ENCODE measurements around the gene NCSTN.
A peak's percentile ranks its signal among the peaks of the same experiment; 100 is the strongest.

Gene NCSTN

DNA sequence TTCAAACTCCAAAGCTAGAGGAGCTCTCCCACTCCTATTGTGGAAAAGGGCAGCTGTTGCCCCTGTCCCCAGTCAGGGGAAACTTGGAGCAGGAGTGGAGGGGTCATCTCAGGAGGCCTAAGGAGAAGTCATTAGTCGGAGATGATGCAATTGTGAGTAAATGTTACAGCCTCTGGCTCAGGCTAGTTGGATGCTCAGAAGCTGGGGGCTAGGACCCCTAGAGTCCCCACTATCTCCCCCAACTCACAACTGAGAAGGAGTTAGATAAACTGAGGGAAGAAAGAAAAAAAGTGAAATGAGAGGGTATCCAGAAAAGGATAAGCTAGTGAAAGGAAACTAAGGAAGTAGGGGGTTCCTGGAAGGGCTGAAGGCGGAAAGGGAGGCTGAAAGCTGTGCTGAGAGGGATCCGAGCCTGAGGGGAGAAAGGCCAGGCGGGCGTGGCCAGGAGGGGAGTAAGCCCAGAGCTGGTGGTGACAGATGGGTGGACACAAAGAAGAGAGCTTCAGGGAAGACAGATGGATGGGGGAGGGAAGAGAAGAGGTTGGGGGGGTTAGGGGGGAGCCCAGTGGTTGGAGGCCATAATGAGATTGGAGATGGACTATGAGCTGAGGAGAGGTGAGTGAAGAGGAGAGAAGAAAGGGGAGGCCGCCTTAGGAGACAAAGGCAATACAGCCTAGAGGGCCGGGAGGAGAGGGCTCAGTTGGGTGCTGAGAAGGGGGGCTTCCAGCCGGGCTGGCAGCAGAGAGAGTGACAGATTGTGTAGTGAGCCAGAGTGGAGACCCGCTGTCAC is 19.2 kb downstream of the NCSTN start:
- H4K8ac ChIP-seq (ENCODE audit: low read depth, low read length), result no peak overlapping the region
- H2BK120ac ChIP-seq (ENCODE audit: insufficient read depth, low read length, poor library complexity), result no peak overlapping the region
- H3K79me1 ChIP-seq (ENCODE audit: low read length), result no peaks in the 10 kb centered on the region
- H3K9me3 ChIP-seq (ENCODE audit: insufficient read depth, low read depth, low read length), result no peaks in the 10 kb centered on the region
- H3K27me3 ChIP-seq (ENCODE audit: insufficient read depth, low read length), result no peaks in the 10 kb centered on the region
- no peak overlapping the region for H4K12ac ChIP-seq (ENCODE audit: low read depth, low read length)
- H2AFZ ChIP-seq (ENCODE audit: insufficient read depth, low read length, poor library complexity), result no peak overlapping the region
- no peak overlapping the region for H3K18ac ChIP-seq (ENCODE audit: low read length)
- H3K4me2 ChIP-seq (ENCODE audit: low read length), result no peak overlapping the region
- no peak overlapping the region for H3K23ac ChIP-seq (ENCODE audit: low read length)
- no peak overlapping the region for H3K4ac ChIP-seq (ENCODE audit: low read depth, low read length)
- peaks cover 6 to 7% of the 10 kb centered on the region in 2 experiments for H3K4me1 ChIP-seq (ENCODE audit: control insufficient read depth in 1 of 2, insufficient read depth in 2 of 2, low read length in 2 of 2)
- no peak overlapping the region for H3K14ac ChIP-seq (ENCODE audit: low read length)
- H3K4me3 ChIP-seq (ENCODE audit: low read depth, low read length), result no peak overlapping the region
- H3K27ac ChIP-seq (ENCODE audit: low read depth, low read length), result no peak overlapping the region
- peaks cover 13 to 27% of the 10 kb centered on the region in 2 experiments for H3K36me3 ChIP-seq (ENCODE audit: control insufficient read depth in 1 of 2, insufficient read depth in 2 of 2, low read length in 2 of 2)
- H4K91ac ChIP-seq (ENCODE audit: low read depth, low read length), result peak overlapping the region; percentile 48
- DNase-seq, result no peak
- H2BK12ac ChIP-seq (ENCODE audit: low read length), result no peak overlapping the region
- no peaks in the 10 kb centered on the region for H3K79me2 ChIP-seq (ENCODE audit: control insufficient read depth, insufficient read depth, low read length, poor library complexity)
- no peak overlapping the region for H2BK5ac ChIP-seq (ENCODE audit: low read depth, low read length, poor library complexity)
- H3K9ac ChIP-seq (ENCODE audit: low read length), result no peak overlapping the region
- no peak overlapping the region for H2AK5ac ChIP-seq (ENCODE audit: low read length)
- no CpG with 5 or more reads among the region's 9 CpGs for WGBS (ENCODE audit: extremely low coverage, insufficient coverage, insufficient read length)

DNA sequence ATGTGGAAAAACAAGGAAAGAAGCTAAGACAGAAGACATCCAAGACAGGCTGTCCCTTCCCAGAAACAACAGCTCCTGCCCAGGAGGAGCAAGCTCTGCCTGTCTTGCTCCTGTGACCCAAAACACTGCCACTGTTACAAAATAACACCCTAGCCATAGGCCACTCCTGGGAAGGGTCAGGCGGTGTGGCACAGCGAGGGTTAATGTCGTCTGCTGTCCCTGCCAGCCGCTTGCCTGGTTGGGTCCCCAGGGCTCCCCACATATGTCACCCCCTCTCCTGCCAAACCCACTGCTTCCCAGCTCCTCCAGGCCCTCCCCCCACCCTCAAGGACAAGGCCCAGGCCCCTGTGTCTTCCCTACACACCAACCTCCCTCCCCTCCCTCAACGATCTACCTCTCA is 19.8 kb downstream of the NCSTN start:
- Histone ChIP-seq H3K27ac (ENCODE audit: low read depth, low read length) (no peak overlapping the region), H3K36me3 (ENCODE audit: control insufficient read depth in 1 of 2, insufficient read depth in 2 of 2, low read length in 2 of 2) (peaks cover 9 to 21% of the 10 kb centered on the region in 2 experiments), H3K23ac (ENCODE audit: low read length) (no peak overlapping the region), H3K4me1 (ENCODE audit: control insufficient read depth in 1 of 2, insufficient read depth in 2 of 2, low read length in 2 of 2) (peaks cover 6 to 7% of the 10 kb centered on the region in 2 experiments), H3K79me1 (ENCODE audit: low read length) (no peaks in the 10 kb centered on the region), H2AK5ac (ENCODE audit: low read length) (no peak overlapping the region), H4K91ac (ENCODE audit: low read depth, low read length) (no peak overlapping the region), H2BK120ac (ENCODE audit: insufficient read depth, low read length, poor library complexity) (no peak overlapping the region), H3K27me3 (ENCODE audit: insufficient read depth, low read length) (no peaks in the 10 kb centered on the region), H4K8ac (ENCODE audit: low read depth, low read length) (no peak overlapping the region), H4K12ac (ENCODE audit: low read depth, low read length) (no peak overlapping the region), H3K79me2 (ENCODE audit: control insufficient read depth, insufficient read depth, low read length, poor library complexity) (no peaks in the 10 kb centered on the region), H3K14ac (ENCODE audit: low read length) (no peak overlapping the region), H3K4ac (ENCODE audit: low read depth, low read length) (no peak overlapping the region), H3K4me3 (ENCODE audit: low read depth, low read length) (no peak overlapping the region), H2BK5ac (ENCODE audit: low read depth, low read length, poor library complexity) (no peak overlapping the region), H2AFZ (ENCODE audit: insufficient read depth, low read length, poor library complexity) (no peak overlapping the region), H3K4me2 (ENCODE audit: low read length) (no peak overlapping the region), H3K18ac (ENCODE audit: low read length) (no peak overlapping the region), H2BK12ac (ENCODE audit: low read length) (no peak overlapping the region), H3K9ac (ENCODE audit: low read length) (no peak overlapping the region), H3K9me3 (ENCODE audit: insufficient read depth, low read depth, low read length) (no peaks in the 10 kb centered on the region)
- no peak for DNase-seq
- no CpG with 5 or more reads among the region's 5 CpGs for WGBS (ENCODE audit: extremely low coverage, insufficient coverage, insufficient read length)

DNA sequence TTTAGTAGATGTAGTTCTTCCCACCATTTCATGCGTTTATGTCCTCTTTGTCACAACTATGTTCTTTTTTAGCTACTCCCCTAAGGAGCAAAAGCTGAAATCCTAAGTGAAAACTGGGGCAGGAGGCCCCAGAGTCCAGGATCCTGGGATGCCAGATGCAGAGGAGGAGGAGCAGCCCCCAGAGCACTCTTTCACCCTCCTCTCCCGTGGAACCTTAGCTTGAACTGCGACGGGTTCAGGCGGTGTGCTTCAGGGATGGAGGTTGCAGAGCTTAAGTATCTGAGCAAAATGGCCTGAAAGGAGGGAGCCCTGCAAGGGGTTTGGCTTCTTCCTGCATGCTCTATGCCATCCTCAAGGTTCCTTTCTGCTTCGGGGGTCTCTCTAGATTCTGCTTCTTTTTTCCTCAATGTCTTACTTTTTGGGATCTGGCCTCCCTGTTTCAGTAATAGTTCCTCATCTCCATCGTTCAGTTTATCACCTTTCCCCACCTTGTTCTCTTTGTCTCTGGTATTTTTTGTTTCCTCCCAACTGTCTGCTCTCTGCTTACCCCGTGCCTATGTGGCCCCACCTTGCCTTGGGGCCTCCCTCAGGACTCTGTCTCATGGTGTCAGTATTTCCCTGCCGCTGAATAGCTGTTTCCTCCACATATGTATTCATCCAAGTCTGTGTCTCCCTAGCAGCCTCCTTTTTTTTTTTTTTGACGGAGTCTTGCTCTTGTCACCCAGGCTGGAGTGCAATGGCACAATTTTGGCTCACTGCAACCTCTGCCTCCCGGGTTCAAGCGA is 21.0 kb downstream of the NCSTN start:
- H4K91ac ChIP-seq (ENCODE audit: low read depth, low read length), result no peak overlapping the region
- H4K12ac ChIP-seq (ENCODE audit: low read depth, low read length), result no peak overlapping the region
- no peaks in the 10 kb centered on the region for H3K79me2 ChIP-seq (ENCODE audit: control insufficient read depth, insufficient read depth, low read length, poor library complexity)
- no peaks in the 10 kb centered on the region for H3K79me1 ChIP-seq (ENCODE audit: low read length)
- no peak overlapping the region for H3K23ac ChIP-seq (ENCODE audit: low read length)
- H3K18ac ChIP-seq (ENCODE audit: low read length), result no peak overlapping the region
- H3K14ac ChIP-seq (ENCODE audit: low read length), result no peak overlapping the region
- peaks cover 4 to 14% of the 10 kb centered on the region in 2 experiments for H3K36me3 ChIP-seq (ENCODE audit: control insufficient read depth in 1 of 2, insufficient read depth in 2 of 2, low read length in 2 of 2)
- H3K4me3 ChIP-seq (ENCODE audit: low read depth, low read length), result no peak overlapping the region
- no peaks in the 10 kb centered on the region for H3K27me3 ChIP-seq (ENCODE audit: insufficient read depth, low read length)
- no peaks in the 10 kb centered on the region for H3K9me3 ChIP-seq (ENCODE audit: insufficient read depth, low read depth, low read length)
- no peak overlapping the region for H3K9ac ChIP-seq (ENCODE audit: low read length)
- H4K8ac ChIP-seq (ENCODE audit: low read depth, low read length), result no peak overlapping the region
- peak; percentile 24 to 48 for DNase-seq
- no peak overlapping the region for H2AFZ ChIP-seq (ENCODE audit: insufficient read depth, low read length, poor library complexity)
- H2AK5ac ChIP-seq (ENCODE audit: low read length), result no peak overlapping the region
- H3K4ac ChIP-seq (ENCODE audit: low read depth, low read length), result no peak overlapping the region
- no CpG with 5 or more reads among the region's 12 CpGs for WGBS (ENCODE audit: extremely low coverage, insufficient coverage, insufficient read length)
- H3K4me2 ChIP-seq (ENCODE audit: low read length), result no peak overlapping the region
- H3K4me1 ChIP-seq (ENCODE audit: control insufficient read depth in 1 of 2, insufficient read depth in 2 of 2, low read length in 2 of 2), result peaks cover 6 to 7% of the 10 kb centered on the region in 2 experiments
- H2BK120ac ChIP-seq (ENCODE audit: insufficient read depth, low read length, poor library complexity), result no peak overlapping the region
- H2BK12ac ChIP-seq (ENCODE audit: low read length), result no peak overlapping the region
- H2BK5ac ChIP-seq (ENCODE audit: low read depth, low read length, poor library complexity), result no peak overlapping the region
- no peak overlapping the region for H3K27ac ChIP-seq (ENCODE audit: low read depth, low read length)

DNA sequence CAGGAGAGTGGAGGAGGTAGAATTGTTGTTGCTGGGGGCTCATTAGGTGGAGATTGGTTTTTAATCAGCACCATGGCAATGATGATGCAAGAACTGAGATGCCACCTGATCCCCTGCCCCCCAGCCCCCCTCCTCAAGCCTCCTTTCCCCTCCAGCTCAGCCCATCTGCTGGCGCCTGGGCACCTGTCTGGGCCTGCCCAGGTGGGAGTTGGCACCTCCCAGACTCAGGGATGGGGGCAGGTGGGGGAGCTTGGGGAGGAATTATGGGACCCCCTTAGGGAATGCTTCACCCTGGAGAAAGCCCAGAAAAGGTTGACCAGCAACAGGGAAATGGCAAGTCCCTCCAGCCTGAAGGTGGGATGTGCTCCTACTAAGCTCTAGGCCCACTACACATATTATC is 22.1 kb downstream of the NCSTN start:
- no peak overlapping the region for H2AFZ ChIP-seq (ENCODE audit: insufficient read depth, low read length, poor library complexity)
- no peak overlapping the region for H3K23ac ChIP-seq (ENCODE audit: low read length)
- no peak overlapping the region for H3K27ac ChIP-seq (ENCODE audit: low read depth, low read length)
- no peak overlapping the region for H2BK120ac ChIP-seq (ENCODE audit: insufficient read depth, low read length, poor library complexity)
- H4K8ac ChIP-seq (ENCODE audit: low read depth, low read length), result no peak overlapping the region
- peaks cover 0 to 4% of the 10 kb centered on the region in 2 experiments for H3K36me3 ChIP-seq (ENCODE audit: control insufficient read depth in 1 of 2, insufficient read depth in 2 of 2, low read length in 2 of 2)
- H3K4me1 ChIP-seq (ENCODE audit: control insufficient read depth in 1 of 2, insufficient read depth in 2 of 2, low read length in 2 of 2), result peaks cover 6 to 7% of the 10 kb centered on the region in 2 experiments
- no peak overlapping the region for H4K91ac ChIP-seq (ENCODE audit: low read depth, low read length)
- H3K4me2 ChIP-seq (ENCODE audit: low read length), result no peak overlapping the region
- no peak overlapping the region for H3K4ac ChIP-seq (ENCODE audit: low read depth, low read length)
- peak overlapping the region; percentile 1 for H3K4me3 ChIP-seq (ENCODE audit: low read depth, low read length)
- H3K27me3 ChIP-seq (ENCODE audit: insufficient read depth, low read length), result no peaks in the 10 kb centered on the region
- no peaks in the 10 kb centered on the region for H3K79me2 ChIP-seq (ENCODE audit: control insufficient read depth, insufficient read depth, low read length, poor library complexity)
- H3K9me3 ChIP-seq (ENCODE audit: insufficient read depth, low read depth, low read length), result no peaks in the 10 kb centered on the region
- H4K12ac ChIP-seq (ENCODE audit: low read depth, low read length), result no peak overlapping the region
- no peak overlapping the region for H2BK12ac ChIP-seq (ENCODE audit: low read length)
- H3K18ac ChIP-seq (ENCODE audit: low read length), result no peak overlapping the region
- H3K9ac ChIP-seq (ENCODE audit: low read length), result no peak overlapping the region
- no CpG with 5 or more reads among the region's 1 CpG for WGBS (ENCODE audit: extremely low coverage, insufficient coverage, insufficient read length)
- no peak for DNase-seq
- H2AK5ac ChIP-seq (ENCODE audit: low read length), result no peak overlapping the region
- no peaks in the 10 kb centered on the region for H3K79me1 ChIP-seq (ENCODE audit: low read length)
- H3K14ac ChIP-seq (ENCODE audit: low read length), result no peak overlapping the region
- H2BK5ac ChIP-seq (ENCODE audit: low read depth, low read length, poor library complexity), result no peak overlapping the region

Measured in trophoblast cell (in vitro differentiated cells and primary cell).